Ovary (tissue), 9 donors: ENCODE results near the gene NPC2. TPM values are rescaled to one million over a fixed set of nuclear protein-coding genes. Genes with fewer than 3 reads are reported as not detected.

Source experiments
- DNase-seq, 5 donors: peaks; one replicate each; pipeline ENCODE4 v3.0.0-alpha.2; 2019 to 2020
- H3K27ac ChIP-seq, 2 donors: fragments of 200-600 bp; one replicate each; pipeline versions ENCODE4 v1.5.1 to v1.8.0; 2019 to 2022
- H3K27me3 ChIP-seq: fragments of 200-600 bp; one replicate; pipeline ENCODE4 v1.8.0; 2022
- H3K36me3 ChIP-seq: fragments of 200-600 bp; sonication (generic); one replicate; pipeline ENCODE4 v1.5.1; 2019
- H3K4me1 ChIP-seq: one replicate; pipeline ENCODE4 v1.8.1; 2013; ENCODE audit warnings: mild to moderate bottlenecking, moderate library complexity; ENCODE audit not compliant: insufficient read depth
- H3K4me3 ChIP-seq: fragments of 200-600 bp; sonication (generic); one replicate; pipeline ENCODE4 v1.5.1; 2017
- H3K9me3 ChIP-seq, 2 donors: fragments of 200-600 bp in 1 of 2; sonication (generic) in 1 of 2; one replicate each; pipeline versions ENCODE4 v1.5.1 to v1.8.1; 2013 to 2019; ENCODE audit warnings: mild to moderate bottlenecking in 1 of 2, moderate library complexity in 1 of 2
- CTCF ChIP-seq, 3 donors: fragments of 450-650 bp in 2 of 3; fragments of 200-600 bp in 1 of 3; IDR thresholded peaks; one replicate each; pipeline versions ENCODE4 v1.5.1 to v1.8.0; 2016 to 2022; ENCODE audit warnings: antibody characterized with exemption in 3 of 3, mild to moderate bottlenecking in 1 of 3
- EP300 ChIP-seq: sonication (generic); formaldehyde crosslinking; IDR thresholded peaks from one replicate; pipeline ENCODE4 v1.6.1; 2017; ENCODE audit warnings: antibody characterized with exemption
- POLR2A ChIP-seq: fragments of 450-650 bp; IDR thresholded peaks from one replicate; pipeline ENCODE4 v1.6.1; 2017; ENCODE audit warnings: antibody characterized with exemption, mild to moderate bottlenecking, moderate library complexity
- WGBS, 3 donors: extraction: QIAGEN DNeasy Blood & Tissue Kit in 1 of 3; methylation state at CpG; one replicate each; pipeline versions ENCODE4 v1.1.5 to v1.1.7; 2013 to 2017; 5-methylcytosine and 5-hydroxymethylcytosine counted together
- intact Hi-C, 4 donors: fragments of 100-400 bp; cut with DNase I; formaldehyde crosslinking; loops; one replicate each; pipeline versions ENCODE4 v1.11.0 to v1.15.1; 2022 to 2023
- polyA plus RNA-seq, 2 donors: library from polyadenylated mRNA; stranded (reverse); fragments of 200-250 nt in 1 of 2; fragments of 350-450 nt in 1 of 2; fragmentation: Illumina TruSeq in 1 of 2; extraction: RNeasy Lipid Tissue Mini Kit (QIAGEN cat#74804) in 1 of 2; gene quantifications; one replicate each; pipeline ENCODE4 v1.2.3, GENCODE V29; 2013 to 2014
- total RNA-seq, 7 donors: library from RNA; depleted of rRNA in 2 of 7; stranded (reverse); fragments of >200 nt in 2 of 7; fragmentation: NEBNext Ultra II Directional in 3 of 7; extraction: Animal tissue kit (Norgen Biotek cat#: 25700) in 3 of 7; gene quantifications; one replicate each; pipeline versions ENCODE4 v1.1.0 to v1.2.4, GENCODE V29; 2016 to 2023
- donor health status: DM: no; HTN: no; CAD: no; lungs with moderate emphysema.
- donor health status: DM: no; HTN: no; CAD: no.
- donor health status: Bipolar disorder and iron deficiency.
- donor health status: DM: yes; HTN: yes; CAD: no.
- donor health status: DM: no; HTN: no; CAD: no.
- donor health status: DM: yes; HTN: yes; CAD: no.

Gene NPC2
- total and polyA plus RNA-seq, 9 donors, result 175 to 506 (median 243) TPM

- peak in 4 of 5 donors; percentile 45 to 73 (median 56) for DNase-seq
- no peaks in the 10 kb centered on the region for H3K36me3 ChIP-seq
- H3K4me3 ChIP-seq, result no peak overlapping the region
- H3K4me1 ChIP-seq, result peaks cover 14% of the 10 kb centered on the region
- no peaks in the 10 kb centered on the region for H3K27me3 ChIP-seq
- TF ChIP-seq EP300, result no peak
- TF ChIP-seq CTCF (IDR thresholded peaks at IDR 0.05), result no peak
- no peak for TF ChIP-seq POLR2A
- H3K27ac ChIP-seq, result peak overlapping the region; percentile 49 to 69
- intact Hi-C loops, result no loop called here
- WGBS, 3 donors, result 29 to 45% (median 29%) methylated on average over 11 to 14 of the region's 14 CpGs
- H3K9me3 ChIP-seq, result no peaks in the 10 kb centered on the region
These were observed 31.1 kb upstream of the NPC2 start for GRCh38 chr14:74524076-74524811.

GRCh38 chr14:74522740-74523139 lies 29.6 kb upstream of the NPC2 start:
- 95 to 100% (median 96%) methylated on average over 6 to 7 of the region's 7 CpGs for WGBS, 3 donors
- H3K4me3 ChIP-seq, result no peak overlapping the region
- DNase-seq, result no peak
- no peaks in the 10 kb centered on the region for H3K36me3 ChIP-seq
- H3K9me3 ChIP-seq, result no peaks in the 10 kb centered on the region
- no peak overlapping the region for H3K27ac ChIP-seq
- intact Hi-C loops, result no loop called here
- H3K4me1 ChIP-seq, result peaks cover 14% of the 10 kb centered on the region
- TF ChIP-seq CTCF (IDR thresholded peaks at IDR 0.05) (no peak), EP300 (no peak), POLR2A (no peak)
- H3K27me3 ChIP-seq, result no peaks in the 10 kb centered on the region

DNA sequence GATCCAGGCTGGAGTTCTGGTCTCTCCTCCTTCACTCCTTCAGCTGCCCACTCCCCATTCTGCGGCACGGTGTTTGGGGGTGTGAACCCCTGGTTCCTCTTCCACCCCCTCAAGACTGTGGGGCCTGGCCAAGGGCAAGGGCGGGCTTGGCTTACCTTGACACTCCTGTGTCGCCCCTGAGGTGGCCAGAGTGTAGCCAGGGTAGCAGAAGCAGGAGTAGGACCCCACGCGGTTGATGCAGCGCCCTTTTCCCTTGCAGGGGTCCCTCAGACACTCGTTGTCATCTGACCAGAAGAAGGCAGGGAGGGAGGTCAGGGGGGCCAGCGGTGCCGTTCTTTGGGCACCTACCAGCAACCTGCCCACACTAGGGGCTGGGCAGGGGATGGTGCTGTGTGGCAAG lies 28.7 kb upstream of the NPC2 start:
- no peaks in the 10 kb centered on the region for H3K9me3 ChIP-seq
- H3K36me3 ChIP-seq, result no peaks in the 10 kb centered on the region
- H3K4me3 ChIP-seq, result no peak overlapping the region
- H3K27me3 ChIP-seq, result no peaks in the 10 kb centered on the region
- H3K4me1 ChIP-seq, result peaks cover 14% of the 10 kb centered on the region
- H3K27ac ChIP-seq, result no peak overlapping the region
- 82 to 90% (median 89%) methylated on average over 10 of the region's 10 CpGs for WGBS, 3 donors
- TF ChIP-seq EP300, result no peak
- TF ChIP-seq CTCF (IDR thresholded peaks at IDR 0.05), result no peak
- no peak for TF ChIP-seq POLR2A
- intact Hi-C loops, result no loop called here
- DNase-seq, result no peak

DNA sequence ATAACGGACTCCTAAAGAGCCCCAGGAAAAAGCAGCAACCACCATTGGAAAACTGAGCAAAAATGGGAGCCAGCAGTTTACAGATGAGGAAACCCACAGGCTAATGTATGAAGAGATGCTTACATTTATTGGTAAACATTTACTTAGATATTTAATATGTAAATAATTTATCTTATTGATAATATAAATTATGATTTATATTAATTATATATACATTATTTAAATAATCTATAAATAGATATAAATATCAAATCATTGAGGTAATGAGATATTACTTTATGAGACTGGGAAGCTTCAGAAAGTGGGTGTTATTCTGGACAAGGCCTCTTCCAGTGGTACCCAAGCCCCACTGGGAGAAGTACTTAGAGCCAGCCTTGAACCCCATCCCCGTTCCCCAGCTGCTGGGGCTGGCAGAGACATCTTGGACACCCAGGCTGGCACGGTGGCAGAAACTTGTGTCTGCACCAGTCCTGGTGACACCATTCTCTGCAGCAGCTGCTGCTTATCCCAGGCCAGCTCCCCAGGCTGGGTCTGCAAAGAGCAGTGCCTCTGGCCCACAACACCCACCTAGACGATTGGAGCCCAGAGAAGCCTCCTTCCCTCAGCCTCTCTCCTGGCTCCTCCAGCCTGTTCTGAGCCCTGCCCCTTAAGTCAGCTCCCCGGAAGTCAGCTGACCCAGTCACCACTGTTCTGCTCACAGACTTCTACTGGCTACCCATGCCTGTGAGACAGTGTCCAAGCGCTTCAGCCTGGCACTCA lies 26.4 kb upstream of the NPC2 start:
- WGBS, 3 donors, result 78 to 85% (median 81%) methylated on average over 6 of the region's 6 CpGs
- Histone ChIP-seq H3K4me3 (no peak overlapping the region), H3K36me3 (no peaks in the 10 kb centered on the region), H3K9me3 (no peaks in the 10 kb centered on the region), H3K27me3 (no peaks in the 10 kb centered on the region), H3K27ac (no peak overlapping the region), H3K4me1 (peaks cover 3% of the 10 kb centered on the region)
- DNase-seq, result peak in 2 of 5 donors; percentile 9 to 25
- intact Hi-C loops, result no loop called here
- no peak for TF ChIP-seq EP300
- TF ChIP-seq CTCF (IDR thresholded peaks at IDR 0.05), result no peak
